CD4-positive, alpha-beta T cell (primary cell): Measurements from ENCODE around the gene ANAPC4. TPM values are rescaled to one million over a fixed set of nuclear protein-coding genes. Genes with fewer than 3 reads are reported as not detected.

ENCODE experiments used
- ATAC-seq: fragments of 200-7000 bp; cut with Tn5 transposase; one replicate; pipeline ENCODE4 v1.10.0; 2022; ENCODE audit warnings: mild to moderate bottlenecking; ENCODE audit not compliant: poor library complexity
- CTCF ChIA-PET: fragments of 350-600 bp; sonication (Branson Sonifier 250); formaldehyde crosslinking; loops from one replicate; lab custom pipeline; 2021; ENCODE audit warnings: antibody characterized with exemption, inconsistent platforms; lab: Charles Lee
- POLR2A ChIA-PET: fragments of 350-600 bp; sonication (Branson Sonifier 250); formaldehyde crosslinking; loops from one replicate; lab custom pipeline; 2021; ENCODE audit warnings: antibody characterized with exemption, inconsistent platforms; lab: Charles Lee
- DNase-seq, 14 experiments: peaks; one replicate each; pipeline ENCODE4 v3.0.0-alpha.2; 2013 to 2020; ENCODE audit warnings: mixed read lengths in 2 of 14
- H3K27ac ChIP-seq, 2 donors: one replicate each; pipeline versions ENCODE4 v1.5.1 to v1.7.0; 2013; ENCODE audit warnings: low read length in 2 of 2, low read depth in 1 of 2, mild to moderate bottlenecking in 1 of 2
- H3K27me3 ChIP-seq, 2 experiments: 1 replicate in 1 of 2; 2 replicates in 1 of 2; pipeline versions ENCODE4 v1.6.1 to v1.7.0; 2013; ENCODE audit warnings: low read length in 2 of 2, control low read depth in 1 of 2, mild to moderate bottlenecking in 1 of 2, moderate library complexity in 1 of 2; ENCODE audit not compliant: insufficient read depth in 2 of 2, control insufficient read depth in 1 of 2
- H3K36me3 ChIP-seq: one replicate; pipeline ENCODE4 v1.6.1; 2013; ENCODE audit warnings: low read length, control low read depth; ENCODE audit not compliant: insufficient read depth
- H3K4me1 ChIP-seq: one replicate; pipeline ENCODE4 v1.6.1; 2013; ENCODE audit warnings: low read length, control low read depth; ENCODE audit not compliant: insufficient read depth
- H3K4me3 ChIP-seq: one replicate; pipeline ENCODE4 v1.5.1; 2013; ENCODE audit warnings: mild to moderate bottlenecking, low read length, moderate library complexity
- H3K9me3 ChIP-seq, 2 experiments: 1 replicate in 1 of 2; 2 replicates in 1 of 2; pipeline versions ENCODE4 v1.6.1 to v1.7.0; 2013; ENCODE audit warnings: low read length in 2 of 2, mild to moderate bottlenecking in 2 of 2, control low read depth in 1 of 2, moderate library complexity in 1 of 2; ENCODE audit not compliant: control insufficient read depth in 1 of 2, insufficient read depth in 1 of 2
- H3K27ac Mint-ChIP-seq: one replicate; pipeline ENCODE4 v1.8.0; 2020; ENCODE audit warnings: mixed read lengths
- H3K27me3 Mint-ChIP-seq: one replicate; pipeline ENCODE4 v1.8.0; 2021; ENCODE audit warnings: mixed read lengths
- H3K36me3 Mint-ChIP-seq: one replicate; pipeline ENCODE4 v1.8.0; 2021; ENCODE audit warnings: low read depth, mixed read lengths
- H3K4me1 Mint-ChIP-seq: one replicate; pipeline ENCODE4 v1.8.0; 2021; ENCODE audit warnings: low read depth, mixed read lengths
- H3K4me3 Mint-ChIP-seq: one replicate; pipeline ENCODE4 v1.8.0; 2020; ENCODE audit warnings: mild to moderate bottlenecking, mixed read lengths
- H3K9me3 Mint-ChIP-seq: one replicate; pipeline ENCODE4 v1.8.0; 2020; ENCODE audit warnings: mixed read lengths
- CTCF ChIP-seq: fragments of 200-600 bp; IDR thresholded peaks from one replicate; pipeline ENCODE4 v1.8.0; 2022; ENCODE audit warnings: antibody characterized with exemption, mild to moderate bottlenecking
- intact Hi-C, 2 experiments: fragments of 100-400 bp; cut with DNase I in 1 of 2; cut with micrococcal nuclease in 1 of 2; formaldehyde crosslinking; loops; one replicate each; pipeline versions ENCODE4 v1.15.1 to v1.9.0; 2023 to 2025; cut with DNase I, micrococcal nuclease
- total RNA-seq, 174 experiments: library from RNA in 2 of 174; stranded (reverse) in 2 of 174; gene quantifications; one replicate each; pipeline ENCODE4 v1.2.3 and lab custom pipeline; 2021 to 2026

Gene ANAPC4
- total RNA-seq, 2 experiments from 2014 or later: 24.4 to 26.0 TPM

- ATAC-seq: no peak
- H3K27ac Mint-ChIP-seq: no peak overlapping the region
Observed at GRCh38 chr4:25439918-25440477, 62.9 kb downstream of the ANAPC4 start.

GRCh38 chr4:25440478-25441030 is 63.5 kb downstream of the ANAPC4 start:
- TF ChIP-seq CTCF: no peak
- Mint-ChIP-seq H3K9me3 (peaks cover 5% of the 10 kb centered on the region), H3K4me3 (no peak overlapping the region), H3K4me1 (no peaks in the 10 kb centered on the region), H3K27ac (no peak overlapping the region), H3K36me3 (no peaks in the 10 kb centered on the region), H3K27me3 (no peaks in the 10 kb centered on the region)
- Histone ChIP-seq H3K4me3 (no peak overlapping the region), H3K9me3 (no peaks in the 10 kb centered on the region), H3K4me1 (no peaks in the 10 kb centered on the region), H3K27ac (no peak overlapping the region), H3K36me3 (no peaks in the 10 kb centered on the region), H3K27me3 (no peaks in the 10 kb centered on the region)
- POLR2A ChIA-PET: no interaction called here
- CTCF ChIA-PET: interaction anchor here (1.4 kb wide), 1 partner anchor 8 kb away, joined by 9 read pairs; no protein-coding TSS in a partner anchor
- ATAC-seq (no peak), DNase-seq (no peak)
- intact Hi-C loops: no loop called here

More at GRCh38 chr4:25439918-25440477, 62.9 kb downstream of the ANAPC4 start:
- no peak overlapping the region for H3K27ac ChIP-seq
- H3K36me3 Mint-ChIP-seq: no peaks in the 10 kb centered on the region
- intact Hi-C loops: no loop called here
- ChIA-PET POLR2A (no interaction called here), CTCF (interaction anchor here (1.4 kb wide), 1 partner anchor 9 kb away, joined by 9 read pairs; no protein-coding TSS in a partner anchor)
- peaks cover 5% of the 10 kb centered on the region for H3K9me3 Mint-ChIP-seq
- TF ChIP-seq CTCF: peak; percentile 69
- H3K36me3 ChIP-seq: no peaks in the 10 kb centered on the region
- no peaks in the 10 kb centered on the region for H3K4me1 ChIP-seq
- no peak overlapping the region for H3K4me3 ChIP-seq
- no peaks in the 10 kb centered on the region for H3K4me1 Mint-ChIP-seq
- no peaks in the 10 kb centered on the region for H3K27me3 ChIP-seq
- DNase-seq: peak in 11 of 14 experiments; percentile 2 to 67 (median 10)
- no peaks in the 10 kb centered on the region for H3K9me3 ChIP-seq
- H3K27me3 Mint-ChIP-seq: no peaks in the 10 kb centered on the region
- H3K4me3 Mint-ChIP-seq: no peak overlapping the region

DNA sequence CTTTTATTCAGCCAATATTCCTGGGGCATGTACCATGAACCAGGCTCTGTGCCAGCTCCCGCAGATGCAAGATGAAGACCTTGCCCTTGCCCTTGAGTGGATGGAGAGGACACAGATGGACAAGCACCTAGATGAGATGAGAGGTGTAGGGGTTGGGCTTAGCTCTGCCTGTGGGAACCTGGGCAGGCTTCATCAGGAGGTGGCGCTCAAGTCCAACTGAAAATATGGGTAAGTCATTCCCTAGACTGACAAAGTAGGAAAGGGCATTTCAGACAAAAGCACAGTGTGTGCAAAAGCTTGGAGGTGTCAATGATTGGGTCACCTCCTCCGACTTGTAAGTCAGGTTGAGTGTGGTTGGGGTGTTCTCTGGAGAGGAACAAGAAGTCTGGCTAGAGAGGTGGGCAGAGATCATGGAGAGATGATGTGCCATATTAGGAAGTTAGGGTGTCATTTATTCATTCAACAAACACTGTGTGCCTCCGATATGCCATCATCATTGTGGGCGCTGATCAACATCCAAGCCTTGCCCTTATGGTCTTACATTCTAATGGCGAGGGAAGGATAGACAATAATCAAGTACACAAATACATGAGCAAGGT is 64.6 kb downstream of the ANAPC4 start:
- Mint-ChIP-seq H3K36me3 (no peaks in the 10 kb centered on the region), H3K4me1 (no peaks in the 10 kb centered on the region), H3K27me3 (no peaks in the 10 kb centered on the region), H3K9me3 (peaks cover 5% of the 10 kb centered on the region), H3K4me3 (no peak overlapping the region), H3K27ac (no peak overlapping the region)
- H3K9me3 ChIP-seq: no peaks in the 10 kb centered on the region
- H3K4me1 ChIP-seq: no peaks in the 10 kb centered on the region
- H3K27me3 ChIP-seq: no peaks in the 10 kb centered on the region
- no peak for DNase-seq
- ChIA-PET CTCF (no interaction called here), POLR2A (no interaction called here)
- intact Hi-C loops: no loop called here
- ATAC-seq: no peak
- H3K36me3 ChIP-seq: no peaks in the 10 kb centered on the region
- H3K4me3 ChIP-seq: no peak overlapping the region
- no peak overlapping the region for H3K27ac ChIP-seq
- no peak for TF ChIP-seq CTCF
